PC-9 (cell line): ENCODE data around the gene SYCN. TPM values are rescaled to one million over a fixed set of nuclear protein-coding genes. Genes with fewer than 3 reads are reported as not detected.
A peak's percentile ranks its signal among the peaks of the same experiment; 100 is the strongest.

Source experiments
- BruUV-seq: library from RNA; stranded (reverse); fragments of 400-500 nt; replicated peaks from 2 replicates; lab custom pipeline; 2021; lab: Mats Ljungman, UMichigan
- CTCF ChIA-PET: fragments of 300-600 bp; sonication (Branson Sonifier 250); formaldehyde crosslinking; loops from one replicate; lab custom pipeline; 2022; ENCODE audit warnings: antibody characterized with exemption; lab: Charles Lee
- POLR2A ChIA-PET: fragments of 300-600 bp; sonication (Branson Sonifier 250); formaldehyde crosslinking; loops from one replicate; lab custom pipeline; 2022; ENCODE audit warnings: antibody characterized with exemption; ENCODE audit not compliant: unreplicated experiment; lab: Charles Lee
- DNase-seq, 2 experiments: peaks; one replicate each; pipeline versions ENCODE4 v3.0.0 to v3.0.0-alpha.2; 2015 to 2022; ENCODE audit warnings: mixed read lengths in 1 of 2
- H2AFZ ChIP-seq: fragments of 200-600 bp; sonication (generic); 2 replicates; pipeline ENCODE4 v1.8.1; 2017; ENCODE audit warnings: antibody characterized with exemption
- H3F3A ChIP-seq: fragments of 200-600 bp; sonication (generic); 2 replicates; pipeline ENCODE4 v1.8.1; 2017; ENCODE audit warnings: antibody characterized with exemption, mild to moderate bottlenecking, low read depth; ENCODE audit not compliant: insufficient read depth
- H3K27ac ChIP-seq: fragments of 200-600 bp; sonication (generic); 2 replicates; pipeline ENCODE4 v1.6.1; 2016; ENCODE audit warnings: mixed run types
- H3K27me3 ChIP-seq: fragments of 200-600 bp; sonication (generic); 2 replicates; pipeline ENCODE4 v1.6.1; 2016; ENCODE audit warnings: low read depth, mixed run types; ENCODE audit not compliant: insufficient read depth
- H3K36me3 ChIP-seq: fragments of 200-600 bp; sonication (generic); 2 replicates; pipeline ENCODE4 v1.6.1; 2016; ENCODE audit warnings: low read depth, mixed run types
- H3K4me1 ChIP-seq: fragments of 200-600 bp; sonication (generic); replicated peaks from 2 replicates; pipeline ENCODE4 v1.6.1; 2016; ENCODE audit warnings: mixed run types; ENCODE audit not compliant: insufficient read depth
- H3K4me2 ChIP-seq: fragments of 200-600 bp; sonication (generic); 2 replicates; pipeline ENCODE4 v1.6.1; 2017; ENCODE audit warnings: mixed run types
- H3K4me3 ChIP-seq: fragments of 200-600 bp; sonication (generic); 2 replicates; pipeline ENCODE4 v1.6.1; 2016; ENCODE audit warnings: mixed run types
- H3K79me2 ChIP-seq: fragments of 200-600 bp; sonication (generic); 2 replicates; pipeline ENCODE4 v1.6.1; 2017; ENCODE audit warnings: low read depth, mixed run types
- H3K9me2 ChIP-seq: fragments of 200-600 bp; sonication (generic); 2 replicates; pipeline ENCODE4 v1.8.1; 2017; ENCODE audit warnings: mild to moderate bottlenecking; ENCODE audit not compliant: insufficient read depth
- H3K9me3 ChIP-seq: fragments of 200-600 bp; sonication (generic); 2 replicates; pipeline ENCODE4 v1.8.1; 2016; ENCODE audit warnings: low read depth; ENCODE audit not compliant: insufficient read depth
- H4K20me1 ChIP-seq: fragments of 200-600 bp; sonication (generic); 2 replicates; pipeline ENCODE4 v1.8.1; 2017; ENCODE audit not compliant: insufficient read depth
- CTCF ChIP-seq: fragments of 200-600 bp; sonication (generic); conservative IDR thresholded peaks from 2 replicates; pipeline ENCODE4 v1.6.1; 2017; ENCODE audit warnings: mixed run types, antibody characterized with exemption, mild to moderate bottlenecking, moderate library complexity
- EZH2 ChIP-seq: fragments of 200-600 bp; sonication (generic); IDR thresholded peaks from 2 replicates; pipeline ENCODE4 v1.8.0; 2017; ENCODE audit warnings: antibody characterized with exemption, low read depth
- intact Hi-C: fragments of 100-400 bp; cut with micrococcal nuclease; formaldehyde crosslinking; loops from one replicate; pipeline ENCODE4 v1.10.0; 2022; ENCODE audit not compliant: unreplicated experiment
- total RNA-seq: library from RNA; stranded (reverse); gene quantifications from 2 replicates; pipeline ENCODE4 v1.2.3, GENCODE V29; 2021

SYCN gene
- total RNA-seq, 1 experiment from 2014 or later = not detected

DNA sequence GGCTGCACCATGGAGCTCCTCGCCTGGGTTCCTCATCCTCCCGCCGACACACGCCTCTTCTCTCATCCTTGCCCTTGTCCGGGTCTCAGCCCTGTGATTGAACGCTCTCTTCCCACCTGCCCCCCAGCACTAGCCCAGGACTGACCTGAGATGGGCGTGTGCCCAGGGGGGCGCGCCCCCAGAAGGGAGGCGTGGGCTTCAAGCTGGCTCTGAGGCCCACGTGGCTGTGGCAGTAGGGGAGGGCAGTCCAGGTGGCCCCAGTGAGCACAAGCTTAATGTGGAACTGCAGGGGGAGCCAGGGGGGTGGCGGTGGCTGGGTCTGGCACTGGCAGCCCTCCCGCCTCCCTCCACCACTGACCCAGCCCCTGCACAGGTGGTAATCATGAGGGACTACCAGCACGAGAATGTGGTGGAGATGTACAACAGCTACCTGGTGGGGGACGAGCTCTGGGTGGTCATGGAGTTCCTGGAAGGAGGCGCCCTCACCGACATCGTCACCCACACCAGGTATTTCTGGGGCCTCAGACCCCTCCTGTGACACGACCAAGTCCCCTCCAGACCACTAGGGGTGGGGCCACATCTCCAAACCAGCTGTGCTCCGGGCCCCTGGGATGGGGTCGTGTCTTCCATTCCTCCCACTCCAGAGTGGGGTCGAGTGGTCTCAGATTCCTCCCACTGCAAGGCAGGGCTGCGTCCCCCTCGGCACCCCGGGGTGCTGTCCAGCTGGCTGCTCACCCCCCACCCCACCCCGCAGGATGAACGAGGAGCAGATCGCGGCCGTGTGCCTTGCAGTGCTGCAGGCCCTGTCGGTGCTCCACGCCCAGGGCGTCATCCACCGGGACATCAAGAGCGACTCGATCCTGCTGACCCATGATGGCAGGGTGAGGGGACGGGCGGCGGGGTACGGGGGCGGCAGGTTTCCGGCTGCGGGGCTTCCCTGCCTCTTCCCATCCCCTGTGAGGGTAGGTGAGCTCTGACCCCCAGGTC is 29.2 kb downstream of the SYCN start:
- no peaks in the 10 kb centered on the region for H3K79me2 ChIP-seq
- no TSS peak for BruUV-seq
- no peak for DNase-seq
- ChIA-PET POLR2A (no interaction called here), CTCF (no interaction called here)
- H3K27ac ChIP-seq = no peak overlapping the region
- H3K4me1 ChIP-seq = no peaks in the 10 kb centered on the region
- intact Hi-C loops = no loop called here
- H3K36me3 ChIP-seq = no peaks in the 10 kb centered on the region
- no peaks in the 10 kb centered on the region for H3K9me2 ChIP-seq
- H3K27me3 ChIP-seq = no peaks in the 10 kb centered on the region
- H3K4me3 ChIP-seq = no peak overlapping the region
- H3K9me3 ChIP-seq = no peaks in the 10 kb centered on the region
- no peak overlapping the region for H3K4me2 ChIP-seq
- no peak overlapping the region for H2AFZ ChIP-seq
- no peak for TF ChIP-seq CTCF
- TF ChIP-seq EZH2 = no peak
- H4K20me1 ChIP-seq = 0 out of 2 replicates have a peak, but pooled peaks cover 4% of the 10 kb centered on the region
- no peaks in the 10 kb centered on the region for H3F3A ChIP-seq

GRCh38 chr19:39174142-39174541 is 29.9 kb downstream of the SYCN start:
- DNase-seq = no peak
- Histone ChIP-seq H3K4me2 (no peak overlapping the region), H3K9me2 (no peaks in the 10 kb centered on the region), H3K4me3 (no peak overlapping the region), H3K27me3 (no peaks in the 10 kb centered on the region), H3K9me3 (no peaks in the 10 kb centered on the region), H3K27ac (no peak overlapping the region), H3F3A (no peaks in the 10 kb centered on the region), H3K4me1 (no peaks in the 10 kb centered on the region), H2AFZ (no peak overlapping the region), H3K36me3 (no peaks in the 10 kb centered on the region), H4K20me1 (0 out of 2 replicates have a peak, but pooled peaks cover 4% of the 10 kb centered on the region), H3K79me2 (no peaks in the 10 kb centered on the region)
- BruUV-seq = no TSS peak
- ChIA-PET CTCF (no interaction called here), POLR2A (no interaction called here)
- intact Hi-C loops = no loop called here
- TF ChIP-seq EZH2 (no peak), CTCF (no peak)

DNA sequence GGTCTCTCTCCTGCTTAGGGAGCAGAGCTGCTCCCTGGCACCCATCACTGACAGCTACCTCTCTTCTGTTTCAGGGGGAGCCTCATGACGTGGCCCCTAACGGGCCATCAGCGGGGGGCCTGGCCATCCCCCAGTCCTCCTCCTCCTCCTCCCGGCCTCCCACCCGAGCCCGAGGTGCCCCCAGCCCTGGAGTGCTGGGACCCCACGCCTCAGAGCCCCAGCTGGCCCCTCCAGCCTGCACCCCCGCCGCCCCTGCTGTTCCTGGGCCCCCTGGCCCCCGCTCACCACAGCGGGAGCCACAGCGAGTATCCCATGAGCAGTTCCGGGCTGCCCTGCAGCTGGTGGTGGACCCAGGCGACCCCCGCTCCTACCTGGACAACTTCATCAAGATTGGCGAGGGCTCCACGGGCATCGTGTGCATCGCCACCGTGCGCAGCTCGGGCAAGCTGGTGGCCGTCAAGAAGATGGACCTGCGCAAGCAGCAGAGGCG is 30.5 kb downstream of the SYCN start:
- 0 out of 2 replicates have a peak, but pooled peaks cover 10% of the 10 kb centered on the region for H4K20me1 ChIP-seq
- H3K27me3 ChIP-seq = no peaks in the 10 kb centered on the region
- no peaks in the 10 kb centered on the region for H3K9me2 ChIP-seq
- H3K9me3 ChIP-seq = no peaks in the 10 kb centered on the region
- no peak overlapping the region for H3K4me3 ChIP-seq
- no peaks in the 10 kb centered on the region for H3K4me1 ChIP-seq
- ChIA-PET CTCF (no interaction called here), POLR2A (no interaction called here)
- H3K79me2 ChIP-seq = peaks cover 4% of the 10 kb centered on the region
- H2AFZ ChIP-seq = no peak overlapping the region
- H3F3A ChIP-seq = no peaks in the 10 kb centered on the region
- no peak for DNase-seq
- intact Hi-C loops = no loop called here
- H3K27ac ChIP-seq = no peak overlapping the region
- no peak overlapping the region for H3K4me2 ChIP-seq
- TF ChIP-seq EZH2 = no peak
- no peak for TF ChIP-seq CTCF
- no peaks in the 10 kb centered on the region for H3K36me3 ChIP-seq
- TSS peak; percentile 22 for BruUV-seq
